Activated effector memory CD4-positive, alpha-beta T cell treated with anti-CD3 and anti-CD28 coated beads, Interleukin-2, amount 50 U/mL, for 16 hours (primary cell): Measurements from ENCODE around the gene IL1RAP.
"Not testable (repeated sequence)": the region's sequence is repeated elsewhere in the genome, so short reads cannot be mapped to it uniquely, and the experiment has no call there.

Experiments
- DNase-seq: peaks from one replicate; pipeline ENCODE4 v3.0.0-alpha.2; 2020

IL1RAP gene, protein sequence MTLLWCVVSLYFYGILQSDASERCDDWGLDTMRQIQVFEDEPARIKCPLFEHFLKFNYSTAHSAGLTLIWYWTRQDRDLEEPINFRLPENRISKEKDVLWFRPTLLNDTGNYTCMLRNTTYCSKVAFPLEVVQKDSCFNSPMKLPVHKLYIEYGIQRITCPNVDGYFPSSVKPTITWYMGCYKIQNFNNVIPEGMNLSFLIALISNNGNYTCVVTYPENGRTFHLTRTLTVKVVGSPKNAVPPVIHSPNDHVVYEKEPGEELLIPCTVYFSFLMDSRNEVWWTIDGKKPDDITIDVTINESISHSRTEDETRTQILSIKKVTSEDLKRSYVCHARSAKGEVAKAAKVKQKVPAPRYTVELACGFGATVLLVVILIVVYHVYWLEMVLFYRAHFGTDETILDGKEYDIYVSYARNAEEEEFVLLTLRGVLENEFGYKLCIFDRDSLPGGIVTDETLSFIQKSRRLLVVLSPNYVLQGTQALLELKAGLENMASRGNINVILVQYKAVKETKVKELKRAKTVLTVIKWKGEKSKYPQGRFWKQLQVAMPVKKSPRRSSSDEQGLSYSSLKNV

DNA sequence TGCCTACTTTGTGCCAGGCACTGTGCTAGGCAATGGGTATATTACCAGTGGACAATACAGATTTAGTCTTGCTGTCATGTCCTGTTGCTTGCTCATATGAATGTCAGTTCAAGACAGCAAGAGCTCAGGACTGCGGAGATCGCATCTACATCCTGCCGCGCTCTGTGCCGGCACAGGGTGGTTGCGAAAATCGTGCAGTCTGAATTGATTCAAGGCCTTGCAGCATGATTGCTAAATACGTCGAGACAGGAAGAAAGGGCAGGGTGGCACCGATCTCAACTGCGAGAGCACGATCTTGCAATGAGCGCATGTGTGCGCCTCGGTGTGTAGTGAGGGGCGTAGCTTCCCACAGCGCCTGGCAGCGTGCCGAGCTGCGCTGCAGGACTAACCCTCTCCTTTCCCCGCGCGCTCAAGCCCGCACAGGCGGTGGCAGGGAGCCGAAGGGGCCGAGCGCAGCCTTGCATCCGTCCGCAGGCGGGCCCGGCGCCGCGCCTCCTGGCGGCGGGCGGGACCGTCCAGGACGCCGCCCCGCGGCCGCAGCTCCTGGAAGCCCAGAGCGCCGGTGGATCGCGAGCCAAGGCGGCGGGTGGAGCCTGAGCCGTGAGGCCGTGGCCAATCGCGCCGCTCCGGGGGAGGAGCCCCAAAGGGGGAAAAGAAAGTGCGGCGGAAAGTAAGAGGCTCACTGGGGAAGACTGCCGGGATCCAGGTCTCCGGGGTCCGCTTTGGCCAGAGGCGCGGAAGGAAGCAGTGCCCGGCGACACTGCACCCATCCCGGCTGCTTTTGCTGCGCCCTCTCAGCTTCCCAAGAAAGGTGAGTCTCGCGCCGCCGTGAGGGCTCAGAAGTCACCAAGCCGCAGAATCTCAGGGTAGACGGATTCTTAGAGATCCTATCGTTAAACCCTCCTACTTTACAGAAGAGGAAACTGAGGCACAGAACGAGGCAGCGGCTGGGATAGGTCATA is at the start of gene IL1RAP:
IL1RAP (plus strand) TSS at position 677 of the 962 bp plus-strand sequence. CDS start 50,205 bp downstream, outside the sequence.
- DNase-seq = peak; percentile 95

DNA sequence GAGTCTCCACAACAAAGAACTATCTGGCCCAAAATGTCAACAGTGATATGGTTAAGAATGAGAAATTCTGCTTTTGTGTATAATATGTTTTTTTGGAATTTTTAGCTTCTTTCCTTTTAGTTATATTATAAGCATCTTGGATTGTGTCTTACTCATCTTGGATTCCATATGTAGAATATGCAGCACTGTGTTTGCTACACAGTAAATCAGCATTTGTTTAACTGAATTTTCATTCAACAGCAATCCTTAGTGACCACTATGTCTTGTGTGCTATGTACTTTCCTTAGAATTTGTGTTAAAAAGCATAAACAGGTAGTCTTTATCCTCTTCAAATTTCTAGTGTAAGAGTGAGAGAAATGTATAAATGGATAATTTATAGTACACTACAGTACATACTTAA is 46.0 kb upstream of the IL1RAP start:
- no peak for DNase-seq

DNA sequence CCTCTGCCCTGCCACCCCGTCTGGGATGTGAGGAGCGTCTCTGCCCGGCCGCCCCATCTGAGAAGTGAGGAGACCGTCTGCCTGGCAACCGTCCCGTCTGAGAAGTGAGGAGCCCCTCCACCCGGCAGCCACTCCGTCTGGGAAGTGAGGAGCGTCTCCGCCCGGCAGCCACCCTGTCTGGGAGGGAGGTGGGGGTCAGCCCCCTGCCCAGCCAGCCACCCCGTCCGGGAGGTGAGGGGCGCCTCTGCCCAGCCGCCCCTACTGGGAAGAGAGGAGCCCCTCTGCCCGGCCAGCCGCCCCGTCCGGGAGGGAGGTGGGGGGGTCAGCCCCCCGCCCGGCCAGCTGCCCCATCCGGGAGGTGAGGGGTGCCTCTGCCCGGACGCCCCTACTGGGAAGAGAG is 40.6 kb upstream of the IL1RAP start:
- DNase-seq = not testable (repeated sequence)

DNA sequence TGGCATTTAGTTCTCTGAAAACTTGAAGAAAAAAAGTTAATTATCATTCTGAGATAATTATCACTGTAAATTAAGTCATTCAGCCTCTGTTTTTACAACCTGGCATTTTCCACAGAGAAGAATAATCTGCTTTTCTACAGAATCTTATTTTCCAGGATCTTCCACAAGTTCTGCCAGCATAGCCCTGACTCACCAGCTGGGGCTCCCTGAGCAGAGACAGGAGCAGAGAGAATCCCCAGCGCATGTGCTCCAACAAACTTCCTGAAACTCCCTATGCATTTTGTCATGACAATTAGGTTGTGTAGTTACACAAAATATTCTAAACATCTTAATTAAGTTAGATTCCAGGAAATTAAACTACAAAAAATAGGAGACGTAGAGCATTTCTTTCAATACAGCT is 32.1 kb upstream of the IL1RAP start:
- DNase-seq = no peak

DNA sequence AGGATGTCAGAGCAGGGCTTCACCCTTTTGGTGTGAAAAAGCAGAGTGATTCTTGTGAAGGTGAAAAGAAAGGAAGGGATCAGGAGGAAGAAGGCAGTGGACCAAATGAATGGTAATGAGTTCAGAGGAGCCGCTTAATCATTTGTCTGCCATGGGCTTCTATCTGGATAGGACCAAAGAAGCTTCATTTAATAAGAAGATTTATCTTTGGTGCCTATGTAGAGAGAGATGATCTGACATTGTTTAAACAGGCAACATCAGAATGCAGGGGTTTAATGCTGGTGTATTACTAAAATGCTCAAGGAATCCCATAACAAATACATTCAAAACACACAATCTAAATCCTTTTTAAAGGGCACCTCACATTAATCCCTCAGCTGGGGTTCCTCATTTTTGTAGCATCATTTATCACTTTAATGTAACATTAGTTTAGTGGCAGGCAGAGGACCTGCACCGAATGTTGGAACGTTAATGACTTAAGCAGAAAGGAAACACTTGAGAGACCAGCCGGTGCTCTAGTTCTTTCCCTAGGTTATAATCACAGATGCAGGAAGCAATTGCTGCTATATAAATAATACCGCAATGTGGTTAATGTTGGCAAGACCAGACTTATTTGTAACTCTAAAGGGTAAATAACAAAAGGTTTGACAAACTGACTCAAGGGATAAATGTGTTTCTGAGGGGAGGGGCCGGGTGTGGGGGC is 27.9 kb upstream of the IL1RAP start:
- no peak for DNase-seq

DNA sequence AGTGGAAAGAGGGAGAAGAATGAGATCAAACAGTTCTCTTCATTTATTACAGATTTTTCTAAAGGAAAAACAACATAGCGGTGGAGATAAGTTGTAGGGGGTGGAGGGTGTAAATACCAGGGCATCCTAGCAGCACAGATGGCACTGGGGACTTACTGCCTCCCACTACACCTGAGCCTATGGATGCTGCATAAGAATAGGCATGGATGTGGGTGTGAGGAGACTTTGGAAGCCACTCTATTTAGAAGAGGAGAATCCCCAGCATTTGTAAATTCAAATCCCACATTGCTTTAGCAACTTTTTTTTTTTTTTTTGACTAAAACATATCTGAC is 27.4 kb upstream of the IL1RAP start:
- DNase-seq = no peak

DNA sequence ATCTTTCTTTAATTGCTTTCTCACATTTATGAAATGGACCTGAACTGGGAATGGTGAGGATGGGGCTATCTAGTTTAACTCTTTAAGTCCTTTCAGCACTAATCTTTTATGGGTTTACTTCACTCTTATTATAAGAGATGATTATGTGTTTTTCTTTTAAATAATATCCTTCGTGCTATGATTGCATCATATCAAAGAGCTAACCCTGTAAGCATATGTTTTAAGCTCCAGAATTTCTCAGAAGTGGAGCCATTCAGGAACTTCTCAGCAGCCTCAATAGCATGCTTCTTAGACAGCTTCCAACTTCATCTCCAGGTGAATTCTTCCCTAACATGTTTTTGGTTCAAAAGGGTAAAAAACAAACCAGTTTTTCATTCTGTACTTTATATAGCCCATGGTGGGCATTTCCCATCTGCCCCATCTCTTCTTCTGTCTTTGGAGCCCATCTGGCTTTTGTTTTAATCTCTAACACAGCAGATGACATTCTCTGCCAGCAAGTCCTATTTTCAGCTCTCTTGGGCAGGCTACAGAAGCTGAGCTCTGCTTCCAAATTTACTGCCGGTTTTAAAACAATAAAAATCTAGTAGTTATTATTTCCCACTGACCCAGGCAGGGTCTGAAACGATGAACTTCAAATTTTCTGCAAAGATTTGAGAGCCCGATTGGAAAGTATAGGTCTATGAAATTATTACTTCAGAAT is 26.8 kb upstream of the IL1RAP start:
- DNase-seq = no peak

DNA sequence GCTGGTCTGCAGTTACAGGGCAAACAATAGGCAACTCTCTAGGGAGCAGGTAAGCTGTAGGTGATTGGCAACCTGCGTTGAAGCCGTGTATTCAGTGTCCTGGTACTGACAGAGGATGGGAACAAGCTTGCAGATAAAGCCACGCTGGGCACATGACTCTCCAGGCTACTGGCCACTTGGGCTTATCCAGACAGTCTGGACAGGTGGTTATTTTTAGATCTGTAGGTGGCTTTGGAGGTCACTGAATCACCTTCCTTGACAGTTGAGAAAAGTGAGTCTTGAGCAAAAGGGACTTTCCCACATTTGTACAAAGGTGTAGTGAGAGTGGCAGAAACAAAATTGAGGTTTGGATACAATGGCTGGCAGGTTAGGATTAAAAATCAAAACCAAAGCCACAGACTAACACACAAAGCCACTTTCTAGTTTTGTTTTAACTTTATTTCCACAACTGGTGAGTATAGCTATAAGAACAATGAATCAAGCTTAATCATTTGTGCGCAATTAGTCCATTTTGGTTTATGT is 22.3 kb upstream of the IL1RAP start:
- peak; percentile 64 for DNase-seq

DNA sequence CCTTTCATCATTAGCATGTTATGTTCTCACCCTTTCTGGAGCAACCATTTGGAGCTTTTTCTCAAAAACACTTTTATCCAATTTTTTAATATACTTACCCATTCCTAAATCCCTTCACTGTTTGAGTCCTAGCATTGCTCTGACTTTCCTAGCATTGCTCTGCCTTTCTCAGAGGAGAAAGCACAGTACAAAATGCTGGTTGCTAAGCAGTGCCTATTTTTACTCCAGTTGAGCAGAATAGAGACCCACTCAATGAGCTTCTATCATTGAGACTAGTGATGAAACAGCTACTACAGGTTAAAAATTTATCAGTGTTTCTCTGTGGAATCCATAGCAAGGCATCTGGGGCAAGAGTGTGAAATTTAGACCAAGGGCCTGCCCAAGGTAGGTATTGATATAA is 21.8 kb upstream of the IL1RAP start:
- no peak for DNase-seq

DNA sequence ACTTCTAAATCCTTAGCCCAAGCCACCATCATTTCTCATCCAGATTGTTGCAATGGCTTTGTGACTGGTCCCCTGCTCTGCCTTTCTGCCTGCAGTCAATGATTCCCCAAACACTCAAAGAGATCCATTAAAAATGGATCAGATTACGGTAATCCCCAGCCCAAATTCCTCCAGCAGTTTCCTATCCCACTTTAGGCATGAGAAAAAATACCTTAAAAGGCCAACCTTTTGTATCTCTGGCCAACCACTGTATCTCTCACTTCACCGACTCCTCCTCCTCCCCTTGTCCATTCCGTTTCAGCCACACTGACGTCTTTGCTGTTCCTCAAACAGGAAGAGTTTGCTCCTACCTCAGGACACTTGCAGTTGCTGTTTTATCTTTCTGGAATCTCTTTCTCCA is 20.9 kb upstream of the IL1RAP start:
- DNase-seq = no peak

DNA sequence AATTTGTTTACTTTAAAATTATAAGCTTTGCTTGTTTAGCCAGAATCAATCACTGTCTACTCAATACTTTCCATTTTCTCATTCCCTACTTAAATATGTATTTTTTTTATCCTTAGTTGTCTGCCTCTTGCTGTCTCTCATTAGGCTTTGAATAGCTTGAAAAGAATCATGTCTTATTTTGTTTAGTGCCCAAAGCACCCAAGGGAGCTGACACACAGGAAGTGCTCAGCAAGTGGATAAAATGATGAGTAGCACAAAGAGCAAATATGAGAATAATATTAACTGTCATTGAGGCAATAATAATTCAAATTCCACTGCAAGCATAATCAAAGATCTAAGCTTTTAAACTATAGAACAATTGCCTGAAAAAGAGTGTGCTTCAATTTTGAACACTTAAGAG is 19.0 kb upstream of the IL1RAP start:
- DNase-seq = no peak

DNA sequence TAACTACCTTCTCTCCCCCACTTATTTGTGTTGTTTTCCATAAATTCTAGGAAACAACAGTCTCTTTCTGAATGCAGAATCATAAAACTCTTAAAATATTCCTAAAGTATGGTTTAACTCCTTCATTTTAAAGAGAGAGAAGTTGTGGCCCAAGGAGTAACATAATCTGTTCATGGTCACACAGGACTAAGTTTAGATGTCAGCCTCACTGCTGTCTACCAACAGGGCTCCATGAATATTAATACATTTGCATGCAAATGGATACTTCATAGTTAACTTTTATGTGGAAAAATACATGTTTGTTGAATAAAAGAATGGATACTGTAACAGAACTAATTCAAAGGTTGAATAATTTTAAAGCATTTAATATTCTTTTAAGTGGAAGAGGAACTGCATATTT is 18.5 kb upstream of the IL1RAP start:
- no peak for DNase-seq

DNA sequence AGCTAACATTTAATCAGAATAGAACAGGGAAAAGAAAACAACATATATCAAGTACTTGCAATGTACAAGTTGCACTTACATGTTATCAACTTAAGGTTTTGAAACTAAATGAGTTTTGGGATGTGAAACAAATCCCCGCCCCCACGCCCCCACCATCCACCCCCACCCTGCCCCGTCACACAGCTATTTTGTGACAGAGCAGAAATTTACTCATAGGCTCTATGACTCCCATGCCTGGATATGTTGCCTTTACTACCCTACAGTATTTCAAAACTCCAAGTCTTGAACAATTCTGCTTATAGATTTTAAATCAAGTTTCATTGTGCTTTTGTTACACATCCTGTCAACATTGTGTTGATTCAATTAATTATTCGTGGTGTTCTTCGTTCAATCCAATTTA is 18.1 kb upstream of the IL1RAP start:
- no peak for DNase-seq

DNA sequence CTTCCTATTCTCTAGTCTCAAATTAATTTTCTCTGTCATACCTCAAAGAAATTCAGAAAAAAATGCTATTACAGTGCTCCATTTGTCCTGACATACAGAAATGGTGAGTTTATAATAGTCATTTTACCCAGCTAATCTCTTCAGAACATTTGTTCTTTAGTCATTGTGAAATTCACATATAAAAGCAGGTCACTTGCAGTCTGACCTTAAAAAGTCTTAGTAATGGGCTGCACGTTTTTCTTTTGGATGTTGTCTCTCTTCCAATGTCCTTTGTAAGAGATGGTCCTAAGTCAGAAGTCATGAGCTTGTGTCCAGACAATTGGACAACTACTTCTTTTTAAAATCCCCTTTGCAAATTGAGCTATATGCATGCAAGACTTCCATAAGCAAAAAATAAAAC is 17.0 kb upstream of the IL1RAP start:
- DNase-seq = no peak

DNA sequence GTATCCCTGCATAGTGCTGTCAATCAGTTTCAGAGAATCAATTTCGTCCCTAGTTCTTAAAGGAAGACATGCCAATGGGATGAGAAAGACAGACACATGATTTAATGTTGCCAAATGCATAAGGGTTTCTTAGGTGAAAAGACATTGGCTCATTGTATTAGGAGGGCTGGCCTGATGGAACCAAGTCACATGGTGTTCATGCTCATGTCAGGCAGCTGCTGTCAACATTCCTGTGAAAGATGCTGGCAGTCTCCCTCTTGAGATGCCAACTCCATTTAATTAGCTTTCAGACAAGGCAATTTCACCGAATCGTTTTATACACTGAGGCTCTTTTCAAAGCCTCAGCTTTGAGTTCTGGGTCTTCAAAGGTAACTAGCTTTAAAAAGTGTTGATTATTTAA is 16.1 kb upstream of the IL1RAP start:
- DNase-seq = no peak

DNA sequence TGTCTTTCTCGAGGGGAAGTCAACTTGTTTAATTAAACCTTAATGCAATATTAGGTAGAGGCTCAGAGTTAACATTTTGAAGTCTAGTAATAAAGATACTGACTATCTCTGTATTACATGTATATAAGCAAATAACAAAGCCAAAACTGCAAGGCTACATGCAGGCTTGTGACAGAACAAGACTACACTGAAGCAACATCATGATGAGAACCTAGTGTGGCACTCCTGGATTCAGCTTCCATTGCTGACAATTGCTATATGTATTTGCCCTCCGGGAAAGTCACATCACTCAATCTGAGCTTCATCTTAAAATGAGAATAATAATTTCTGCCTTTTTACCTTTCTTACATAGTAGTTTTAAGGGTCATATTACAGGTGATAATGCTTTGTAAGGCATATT is 15.6 kb upstream of the IL1RAP start:
- no peak for DNase-seq

DNA sequence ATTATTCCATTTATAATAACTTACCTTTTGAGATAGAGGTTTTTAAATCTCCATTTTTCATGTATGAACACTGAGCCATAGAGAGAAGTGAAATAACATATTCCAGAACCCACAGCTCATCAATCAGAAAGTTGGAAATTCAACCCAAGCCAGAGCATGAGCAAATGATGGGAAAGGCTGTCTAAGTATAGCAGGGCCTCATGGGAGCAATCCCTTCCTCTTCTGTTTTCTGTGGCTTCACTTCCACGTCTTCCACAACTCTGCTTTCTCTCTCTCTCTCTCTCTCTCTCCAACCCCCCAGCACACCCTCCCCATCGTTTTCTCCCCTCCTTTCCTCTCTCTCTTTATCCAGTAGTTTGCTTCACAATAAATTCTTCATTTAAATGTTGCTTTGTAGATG is 14.8 kb upstream of the IL1RAP start:
- no peak for DNase-seq

DNA sequence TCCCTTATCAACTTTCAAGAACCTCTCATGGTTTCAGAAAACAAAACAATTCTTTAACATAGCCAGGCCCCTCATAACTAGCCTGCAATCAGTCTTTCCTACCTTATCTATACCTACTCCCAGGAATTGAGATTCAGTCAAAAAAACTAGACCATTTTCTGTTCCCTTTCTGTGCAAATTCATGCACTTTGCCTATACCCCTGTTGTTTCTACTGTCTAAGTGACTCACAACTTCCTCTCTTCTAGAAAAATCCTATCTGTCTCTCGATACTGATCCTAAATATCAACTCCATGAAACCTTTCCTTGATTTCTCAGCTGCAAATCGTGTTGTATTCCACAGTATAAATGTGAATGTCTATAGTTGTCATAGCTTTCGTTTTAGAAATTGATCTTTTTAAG is 10.9 kb upstream of the IL1RAP start:
- DNase-seq = no peak

DNA sequence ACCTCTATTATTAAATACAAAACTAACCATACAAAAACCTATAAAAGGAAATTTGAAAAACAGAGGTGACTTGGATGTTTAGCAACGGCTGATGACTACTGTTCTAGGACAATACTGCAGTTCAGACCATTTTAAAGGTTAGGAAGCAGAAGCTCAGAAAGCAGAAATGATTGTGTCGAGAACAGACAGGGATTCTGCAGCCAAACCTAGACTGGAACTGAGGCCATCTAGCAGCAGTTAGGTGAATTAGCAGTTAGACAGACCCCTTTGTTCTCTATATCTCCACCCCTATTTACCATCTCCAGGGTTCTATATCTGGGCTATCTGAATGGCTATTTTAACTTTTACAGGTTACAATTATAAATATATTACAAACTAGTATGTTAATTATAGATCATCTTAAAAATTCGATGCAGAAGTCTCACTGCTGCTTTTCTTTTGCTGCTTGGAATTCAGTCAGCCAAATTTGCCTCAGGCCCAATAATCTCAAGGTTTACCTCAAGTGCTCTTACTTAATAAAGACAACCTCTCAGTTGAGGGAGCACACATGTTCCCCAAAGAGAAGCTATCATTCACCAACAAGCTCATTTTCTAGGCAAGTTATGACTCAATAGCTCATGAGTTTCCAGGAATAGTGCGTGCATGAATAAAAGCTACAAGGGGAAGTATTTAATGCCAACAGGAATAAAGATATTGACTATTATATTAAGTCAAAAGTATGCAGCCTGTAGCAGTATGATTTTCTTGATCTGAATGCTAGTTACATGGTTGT is 9.3 kb upstream of the IL1RAP start:
- no peak for DNase-seq

DNA sequence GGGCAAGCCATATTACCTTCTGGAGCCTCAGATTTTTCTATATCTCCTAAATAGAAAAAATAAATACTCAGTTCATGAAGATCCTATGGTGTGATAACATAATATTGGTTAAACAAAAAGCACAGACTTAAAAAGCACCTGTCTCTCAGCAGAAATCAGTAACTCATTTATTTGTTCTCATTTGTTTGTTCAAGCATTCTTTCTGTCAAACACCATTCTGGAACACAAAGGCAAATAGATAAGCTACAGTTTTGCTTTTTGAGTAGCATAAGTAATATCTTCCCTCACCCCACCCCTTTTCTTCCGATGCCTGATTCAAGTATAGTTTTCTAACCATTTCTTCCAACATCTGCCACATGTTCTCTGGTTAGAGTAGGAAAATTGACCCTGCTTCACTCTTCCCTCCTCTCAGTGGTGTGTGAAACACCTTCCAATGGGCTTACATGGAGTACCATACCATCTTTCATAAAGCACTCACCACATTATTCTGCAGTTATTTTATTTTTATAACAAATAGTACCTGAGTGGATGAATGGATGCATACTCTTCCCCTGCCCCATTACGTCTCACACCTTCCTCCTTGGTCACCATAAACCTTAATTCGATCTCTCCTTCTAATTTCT is 8.4 kb upstream of the IL1RAP start:
- no peak for DNase-seq

DNA sequence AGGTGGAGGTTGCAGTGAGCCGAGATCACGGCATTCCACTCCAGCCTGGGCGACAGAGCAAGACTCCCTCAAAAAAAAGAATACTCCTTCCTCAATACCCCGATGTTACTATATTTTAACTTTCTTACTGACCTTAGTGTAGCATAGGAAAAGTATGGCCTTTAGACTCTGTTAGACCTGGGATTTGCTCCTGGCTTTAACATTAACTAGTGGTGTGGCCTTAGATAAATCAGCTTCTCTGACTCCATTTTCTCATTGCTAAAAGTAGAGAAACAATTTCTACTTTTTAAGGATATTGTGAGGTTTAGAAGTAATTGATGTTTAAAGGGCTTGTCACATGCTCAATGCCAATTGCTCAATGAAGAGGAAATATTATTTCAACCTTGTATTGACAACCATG is 7.6 kb upstream of the IL1RAP start:
- DNase-seq = no peak
